ENCODE results near the gene SMARCC1. TPM values are rescaled to one million over a fixed set of nuclear protein-coding genes. Genes with fewer than 3 reads are reported as not detected.

SMARCC1 gene
- total and polyA plus RNA-seq, 10 donors: 10.5 to 82.9 (median 44.7) TPM

DNA sequence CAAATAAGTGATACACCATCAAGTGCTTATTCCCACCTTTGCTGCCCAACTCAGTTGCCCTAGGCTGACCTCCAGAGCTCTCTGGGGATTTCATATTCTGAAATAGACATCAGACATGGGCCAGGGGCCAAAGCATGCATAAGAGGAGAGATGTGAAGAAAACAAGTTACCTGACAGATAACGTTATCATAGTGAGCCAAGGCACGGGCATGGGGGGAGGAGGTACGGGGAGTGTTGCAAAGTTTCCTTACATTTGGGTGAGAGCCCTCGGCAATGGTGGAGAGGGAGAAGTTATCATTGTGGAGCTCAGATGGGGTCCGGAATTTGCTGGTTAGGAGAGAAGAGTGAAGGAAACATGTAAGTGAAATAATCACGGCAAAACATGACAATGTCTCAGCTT lies 212.8 kb downstream of the SMARCC1 start:
- no peak overlapping the region for H3K27ac ChIP-seq
- H3K9me3 ChIP-seq: no peaks in the 10 kb centered on the region
- H3K27me3 ChIP-seq (replicated peaks in 1 of 7): peaks cover 0 to 12% (median 0%) of the 10 kb centered on the region in 7 donors
- no peak for DNase-seq
- no peaks in the 10 kb centered on the region for H3K4me1 ChIP-seq
- TF ChIP-seq POLR2A (IDR thresholded peaks at IDR 0.05) (no peak), POLR2AphosphoS5 (IDR thresholded peaks at IDR 0.05) (no peak)
- TF ChIP-seq, protein P1, sequence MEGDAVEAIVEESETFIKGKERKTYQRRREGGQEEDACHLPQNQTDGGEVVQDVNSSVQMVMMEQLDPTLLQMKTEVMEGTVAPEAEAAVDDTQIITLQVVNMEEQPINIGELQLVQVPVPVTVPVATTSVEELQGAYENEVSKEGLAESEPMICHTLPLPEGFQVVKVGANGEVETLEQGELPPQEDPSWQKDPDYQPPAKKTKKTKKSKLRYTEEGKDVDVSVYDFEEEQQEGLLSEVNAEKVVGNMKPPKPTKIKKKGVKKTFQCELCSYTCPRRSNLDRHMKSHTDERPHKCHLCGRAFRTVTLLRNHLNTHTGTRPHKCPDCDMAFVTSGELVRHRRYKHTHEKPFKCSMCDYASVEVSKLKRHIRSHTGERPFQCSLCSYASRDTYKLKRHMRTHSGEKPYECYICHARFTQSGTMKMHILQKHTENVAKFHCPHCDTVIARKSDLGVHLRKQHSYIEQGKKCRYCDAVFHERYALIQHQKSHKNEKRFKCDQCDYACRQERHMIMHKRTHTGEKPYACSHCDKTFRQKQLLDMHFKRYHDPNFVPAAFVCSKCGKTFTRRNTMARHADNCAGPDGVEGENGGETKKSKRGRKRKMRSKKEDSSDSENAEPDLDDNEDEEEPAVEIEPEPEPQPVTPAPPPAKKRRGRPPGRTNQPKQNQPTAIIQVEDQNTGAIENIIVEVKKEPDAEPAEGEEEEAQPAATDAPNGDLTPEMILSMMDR (IDR thresholded peaks at IDR 0.05 in 8 of 11, conservative IDR thresholded peaks at IDR 0.05 in 3 of 11): no peak
- H3K36me3 ChIP-seq: no peaks in the 10 kb centered on the region
- WGBS, 5 donors: 88 to 96% (median 92%) methylated on average over 6 of the region's 6 CpGs
- H3K4me3 ChIP-seq: no peak overlapping the region
- intact Hi-C loops (cut with DNase I; ENCODE audit: low total_unique reads): no loop called here

DNA sequence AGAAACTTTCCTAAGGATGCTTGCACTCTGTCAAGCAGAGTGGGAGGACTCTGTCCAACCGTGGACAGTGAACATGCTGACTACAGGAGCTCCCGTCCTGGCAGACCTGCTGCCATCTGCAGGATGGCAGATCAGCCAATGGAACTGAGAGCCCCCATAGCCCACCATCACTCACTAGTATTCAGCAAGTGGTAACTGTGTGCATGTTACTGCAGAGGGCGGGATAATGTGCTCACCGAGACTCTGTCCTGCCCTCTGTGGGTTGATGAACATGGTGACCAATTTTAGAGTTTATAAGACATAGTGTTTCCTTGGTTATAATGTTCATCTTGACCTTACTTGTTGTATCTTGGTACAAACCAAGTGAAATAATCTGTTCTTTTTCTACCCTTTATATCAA lies 214.5 kb downstream of the SMARCC1 start:
- Histone ChIP-seq H3K4me1 (no peaks in the 10 kb centered on the region), H3K4me3 (no peak overlapping the region), H3K9me3 (no peaks in the 10 kb centered on the region), H3K27ac (no peak overlapping the region), H3K27me3 (replicated peaks in 1 of 7) (no peaks in the 10 kb centered on the region), H3K36me3 (no peaks in the 10 kb centered on the region)
- TF ChIP-seq POLR2AphosphoS5 (IDR thresholded peaks at IDR 0.05) (no peak), POLR2A (IDR thresholded peaks at IDR 0.05) (no peak)
- TF ChIP-seq, protein P1 (IDR thresholded peaks at IDR 0.05 in 8 of 11, conservative IDR thresholded peaks at IDR 0.05 in 3 of 11): no peak
- 74 to 89% (median 78%) methylated on average over 4 of the region's 4 CpGs for WGBS, 5 donors
- DNase-seq: no peak
- intact Hi-C loops (cut with DNase I; ENCODE audit: low total_unique reads): no loop called here

DNA sequence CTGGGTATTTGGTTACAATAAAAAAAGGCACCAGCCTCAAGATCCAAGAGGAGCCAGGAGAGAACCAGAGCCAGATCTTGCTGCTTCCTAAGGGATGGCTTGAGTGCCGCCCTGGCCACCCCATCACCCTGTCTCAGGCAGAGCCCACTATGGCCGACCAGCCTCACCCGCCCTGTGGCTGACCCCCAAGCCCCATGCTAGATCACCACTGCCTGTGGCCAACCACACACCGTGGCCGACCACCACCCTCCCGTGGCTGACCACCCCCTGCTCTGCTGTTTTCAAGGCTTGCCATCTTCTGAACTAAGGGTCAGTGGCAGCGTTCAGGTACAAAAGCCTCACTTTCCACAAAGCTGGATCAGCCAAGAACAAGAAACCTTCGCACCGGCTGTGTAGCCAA lies 215.0 kb downstream of the SMARCC1 start:
- Histone ChIP-seq H3K9me3 (no peaks in the 10 kb centered on the region), H3K4me1 (no peaks in the 10 kb centered on the region), H3K4me3 (no peak overlapping the region), H3K27ac (no peak overlapping the region), H3K36me3 (no peaks in the 10 kb centered on the region), H3K27me3 (replicated peaks in 1 of 7) (no peaks in the 10 kb centered on the region)
- no peak for DNase-seq
- 88 to 96% (median 90%) methylated on average over 4 to 9 of the region's 9 CpGs for WGBS, 5 donors
- intact Hi-C loops (cut with DNase I; ENCODE audit: low total_unique reads): no loop called here
- no peak for TF ChIP-seq POLR2A (IDR thresholded peaks at IDR 0.05)
- TF ChIP-seq, protein P1 (IDR thresholded peaks at IDR 0.05 in 8 of 11, conservative IDR thresholded peaks at IDR 0.05 in 3 of 11): no peak
- TF ChIP-seq POLR2AphosphoS5 (IDR thresholded peaks at IDR 0.05): no peak

DNA sequence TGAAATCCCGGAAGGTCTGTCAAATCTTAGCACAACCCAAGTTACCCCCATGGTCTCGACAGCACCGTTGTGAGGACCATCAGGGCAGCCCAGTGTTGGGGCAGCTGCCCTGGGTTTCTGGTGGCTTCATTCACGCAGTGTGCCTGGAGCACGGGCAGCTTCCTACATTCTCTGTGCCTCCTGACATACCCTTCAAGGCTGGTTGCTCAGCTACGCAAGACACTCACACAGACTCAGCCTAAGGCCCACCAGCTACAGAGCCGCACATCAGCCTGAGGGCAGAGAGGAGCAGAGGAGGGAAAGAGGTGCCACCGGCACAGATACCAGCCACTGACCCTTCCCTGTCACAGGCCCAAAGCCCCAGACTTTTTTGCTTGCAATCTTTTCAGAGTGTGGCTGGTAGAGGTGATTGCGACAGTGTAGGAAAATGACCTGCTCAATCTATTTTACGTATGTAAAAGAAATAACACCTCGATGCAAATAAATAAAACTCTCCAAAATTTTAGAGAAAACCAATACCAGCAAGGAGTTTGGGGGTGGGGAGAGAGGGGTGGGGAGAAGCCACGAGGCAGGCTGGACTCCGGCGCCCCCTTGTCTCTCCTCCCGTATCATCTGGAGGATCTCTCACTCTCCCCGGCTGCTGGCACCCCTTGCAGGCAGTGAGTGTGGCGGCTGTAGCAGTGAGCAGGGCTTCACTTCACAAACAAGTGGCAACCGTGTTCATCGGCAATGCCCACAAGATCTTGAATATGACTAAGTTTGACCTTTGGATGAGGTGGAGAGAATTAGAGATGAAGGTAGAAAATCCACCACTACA lies 215.8 kb downstream of the SMARCC1 start:
- Histone ChIP-seq H3K27me3 (replicated peaks in 1 of 7) (no peaks in the 10 kb centered on the region), H3K36me3 (no peaks in the 10 kb centered on the region), H3K4me3 (no peak overlapping the region), H3K9me3 (no peaks in the 10 kb centered on the region), H3K27ac (no peak overlapping the region), H3K4me1 (no peaks in the 10 kb centered on the region)
- TF ChIP-seq POLR2AphosphoS5 (IDR thresholded peaks at IDR 0.05): no peak
- no peak for TF ChIP-seq POLR2A (IDR thresholded peaks at IDR 0.05)
- TF ChIP-seq, protein P1 (IDR thresholded peaks at IDR 0.05 in 8 of 11, conservative IDR thresholded peaks at IDR 0.05 in 3 of 11): no peak
- WGBS, 5 donors: 82 to 87% (median 84%) methylated on average over 19 of the region's 19 CpGs
- no peak for DNase-seq
- intact Hi-C loops (cut with DNase I; ENCODE audit: low total_unique reads): no loop called here

Data from spleen (tissue), 11 donors.